Stomach (tissue), 9 donors: ENCODE measurements around the gene ECPAS. TPM values are rescaled to one million over a fixed set of nuclear protein-coding genes. Genes with fewer than 3 reads are reported as not detected.

Experiments used
- DNase-seq, 2 donors: peaks; one replicate each; pipeline versions ENCODE4 v3.0.0 to v3.0.0-alpha.2; 2013 to 2019
- H3K27ac ChIP-seq, 5 donors: fragments of 200-600 bp in 4 of 5; sonication (generic) in 4 of 5; one replicate each; pipeline ENCODE4 v1.5.1; 2013 to 2019; ENCODE audit warnings: mild to moderate bottlenecking in 1 of 5, moderate library complexity in 1 of 5
- H3K27me3 ChIP-seq, 3 donors: fragments of 200-600 bp; sonication (generic); one replicate each; pipeline ENCODE4 v1.5.1; 2017 to 2019; ENCODE audit warnings: mixed run types in 1 of 3
- H3K36me3 ChIP-seq, 4 donors: fragments of 200-600 bp; sonication (generic); 1 replicate in 3 of 4; 2 replicates in 1 of 4; pipeline ENCODE4 v1.5.1; 2016 to 2019
- H3K4me1 ChIP-seq, 4 donors: fragments of 200-600 bp; sonication (generic); one replicate each; pipeline ENCODE4 v1.5.1; 2016 to 2019
- H3K4me3 ChIP-seq, 4 donors: fragments of 200-600 bp; sonication (generic) in 3 of 4; one replicate each; pipeline ENCODE4 v1.5.1; 2016 to 2019; ENCODE audit warnings: mild to moderate bottlenecking in 1 of 4
- H3K9me3 ChIP-seq, 4 donors: fragments of 200-600 bp; sonication (generic); one replicate each; pipeline ENCODE4 v1.5.1; 2016 to 2019
- CTCF ChIP-seq, 7 experiments: fragments of 450-650 bp in 4 of 7; fragments of 200-600 bp in 3 of 7; sonication (generic) in 3 of 7; IDR thresholded peaks; one replicate each; pipeline ENCODE4 v1.5.1; 2016 to 2019; ENCODE audit warnings: antibody characterized with exemption in 7 of 7, control low read depth in 2 of 7, mild to moderate bottlenecking in 1 of 7
- EP300 ChIP-seq: sonication (generic); formaldehyde crosslinking; IDR thresholded peaks from one replicate; pipeline ENCODE4 v1.6.1; 2017; ENCODE audit warnings: antibody characterized with exemption
- POLR2A ChIP-seq, 4 donors: fragments of 450-650 bp; IDR thresholded peaks; one replicate each; pipeline ENCODE4 v1.6.1; 2016; ENCODE audit warnings: antibody characterized with exemption in 4 of 4, control low read depth in 2 of 4, mild to moderate bottlenecking in 1 of 4, moderate library complexity in 1 of 4
- POLR2AphosphoS5 ChIP-seq, 3 donors: sonication (generic); formaldehyde crosslinking; IDR thresholded peaks; one replicate each; pipeline ENCODE4 v1.6.1; 2016; ENCODE audit warnings: antibody characterized with exemption in 3 of 3
- WGBS, 5 donors: extraction: QIAGEN DNeasy Blood & Tissue Kit in 3 of 5; methylation state at CpG; one replicate each; pipeline versions ENCODE4 v1.1.5 to v1.1.7; 2013 to 2018; 5-methylcytosine and 5-hydroxymethylcytosine counted together
- intact Hi-C: fragments of 100-400 bp; cut with DNase I; formaldehyde crosslinking; loops from one replicate; pipeline ENCODE4 v1.15.1; 2023; ENCODE audit warnings: low total_unique reads
- polyA plus RNA-seq, 3 donors: library from polyadenylated mRNA; stranded (reverse); fragments of 200-250 nt; gene quantifications; one replicate each; pipeline ENCODE4 v1.2.3, GENCODE V29; 2013
- total RNA-seq, 5 donors: library from RNA; depleted of rRNA; stranded (reverse); fragments of >200 nt; gene quantifications; one replicate each; pipeline versions ENCODE4 v1.1.0 to v1.2.3, GENCODE V29; 2014 to 2016
- donor health status: healthy with polysubstance abuse.
- donor health status: Bipolar disorder and iron deficiency.
- donor health status: healthy.

Gene ECPAS
- total and polyA plus RNA-seq, 8 donors, result 13.6 to 147 (median 51.2) TPM

- H3K4me3 ChIP-seq, result no peak overlapping the region
- H3K27ac ChIP-seq, result no peak overlapping the region
- H3K9me3 ChIP-seq, result peaks cover 0 to 8% (median 3%) of the 10 kb centered on the region in 4 donors
- WGBS, 5 donors, result 80 to 96% (median 93%) methylated on average over 2 of the region's 2 CpGs
- no peaks in the 10 kb centered on the region for H3K27me3 ChIP-seq
- intact Hi-C loops, result no loop called here
- no peak for TF ChIP-seq EP300
- TF ChIP-seq CTCF (IDR thresholded peaks at IDR 0.05), result no peak
- no peak for TF ChIP-seq POLR2A (IDR thresholded peaks at IDR 0.05)
- TF ChIP-seq POLR2AphosphoS5 (IDR thresholded peaks at IDR 0.05), result no peak
- no peak for DNase-seq
- H3K4me1 ChIP-seq, result peaks cover 4 to 50% (median 27%) of the 10 kb centered on the region in 4 donors
- peaks cover 0 to 4% (median 0%) of the 10 kb centered on the region in 4 donors for H3K36me3 ChIP-seq
Observed at GRCh38 chr9:111463048-111463447, 21.1 kb downstream of the ECPAS start.

- Histone ChIP-seq H3K36me3 (peaks cover 0 to 4% (median 0%) of the 10 kb centered on the region in 4 donors), H3K4me3 (no peak overlapping the region), H3K4me1 (peaks cover 13 to 72% (median 44%) of the 10 kb centered on the region in 4 donors), H3K27ac (no peak overlapping the region), H3K27me3 (no peaks in the 10 kb centered on the region), H3K9me3 (peaks cover 0 to 8% (median 3%) of the 10 kb centered on the region in 4 donors)
- TF ChIP-seq POLR2A (IDR thresholded peaks at IDR 0.05), result no peak
- TF ChIP-seq CTCF (IDR thresholded peaks at IDR 0.05), result no peak
- TF ChIP-seq POLR2AphosphoS5 (IDR thresholded peaks at IDR 0.05), result no peak
- intact Hi-C loops, result no loop called here
- 49 to 66% (median 57%) methylated on average over 7 of the region's 7 CpGs for WGBS, 5 donors
- peak in 1 of 2 donors; percentile 9 for DNase-seq
Observed at GRCh38 chr9:111458139-111459009, 25.8 kb downstream of the ECPAS start.

GRCh38 chr9:111456529-111456928 lies 27.7 kb downstream of the ECPAS start:
- Histone ChIP-seq H3K36me3 (peaks cover 0 to under 1% (median 0%) of the 10 kb centered on the region in 4 donors), H3K27ac (no peak overlapping the region), H3K27me3 (no peaks in the 10 kb centered on the region), H3K9me3 (peaks cover 0 to 5% (median under 1%) of the 10 kb centered on the region in 4 donors), H3K4me1 (peaks cover 13 to 87% (median 48%) of the 10 kb centered on the region in 4 donors), H3K4me3 (no peak overlapping the region)
- TF ChIP-seq EP300, result no peak
- TF ChIP-seq CTCF (IDR thresholded peaks at IDR 0.05), result no peak
- no peak for TF ChIP-seq POLR2A (IDR thresholded peaks at IDR 0.05)
- no peak for TF ChIP-seq POLR2AphosphoS5 (IDR thresholded peaks at IDR 0.05)
- intact Hi-C loops, result no loop called here
- whole genome bisulfite sequencing, 5 donors, result 54 to 58% (median 55%) methylated on average over 2 of the region's 2 CpGs
- DNase-seq, result peak in 1 of 2 donors; percentile 3

GRCh38 chr9:111455638-111456037 lies 28.5 kb downstream of the ECPAS start:
- Histone ChIP-seq H3K27ac (no peak overlapping the region), H3K36me3 (peaks cover 0 to 1% (median under 1%) of the 10 kb centered on the region in 4 donors), H3K9me3 (no peaks in the 10 kb centered on the region), H3K4me1 (peaks cover 13 to 95% (median 52%) of the 10 kb centered on the region in 4 donors), H3K27me3 (no peaks in the 10 kb centered on the region), H3K4me3 (no peak overlapping the region)
- TF ChIP-seq EP300 (no peak), CTCF (IDR thresholded peaks at IDR 0.05) (no peak), POLR2A (IDR thresholded peaks at IDR 0.05) (no peak), POLR2AphosphoS5 (IDR thresholded peaks at IDR 0.05) (no peak)
- WGBS, 5 donors, result 85 to 97% (median 93%) methylated on average over 2 of the region's 2 CpGs
- peak in 1 of 2 donors; percentile 21 for DNase-seq
- intact Hi-C loops, result no loop called here
